Endothelial cell (in vitro differentiated cells): ENCODE data around the gene SLC23A3. TPM values are rescaled to one million over a fixed set of nuclear protein-coding genes. Genes with fewer than 3 reads are reported as not detected.

ENCODE experiments used
- DNase-seq: peaks from one replicate; pipeline ENCODE4 v3.0.0; 2021; ENCODE audit warnings: low spot score
- H3K27ac Mint-ChIP-seq: one replicate; pipeline ENCODE4 v1.8.0; 2021; ENCODE audit warnings: mixed read lengths, inconsistent platforms; ENCODE audit not compliant: unreplicated experiment
- H3K27me3 Mint-ChIP-seq: one replicate; pipeline ENCODE4 v1.8.0; 2021; ENCODE audit warnings: mild to moderate bottlenecking, moderate library complexity, mixed read lengths, inconsistent platforms; ENCODE audit not compliant: unreplicated experiment
- H3K36me3 Mint-ChIP-seq: one replicate; pipeline ENCODE4 v1.8.0; 2021; ENCODE audit warnings: mild to moderate bottlenecking, low read depth, mixed read lengths, inconsistent platforms; ENCODE audit not compliant: unreplicated experiment
- H3K4me1 Mint-ChIP-seq: one replicate; pipeline ENCODE4 v1.8.0; 2021; ENCODE audit warnings: mild to moderate bottlenecking, mixed read lengths, inconsistent platforms; ENCODE audit not compliant: unreplicated experiment
- H3K4me3 Mint-ChIP-seq: one replicate; pipeline ENCODE4 v1.8.0; 2021; ENCODE audit warnings: mild to moderate bottlenecking, mixed read lengths, inconsistent platforms; ENCODE audit not compliant: unreplicated experiment
- H3K9me3 Mint-ChIP-seq: one replicate; pipeline ENCODE4 v1.8.0; 2021; ENCODE audit warnings: mixed read lengths, inconsistent platforms; ENCODE audit not compliant: unreplicated experiment
- CTCF ChIP-seq: fragments of 200-600 bp; sonication (generic); IDR thresholded peaks from one replicate; pipeline ENCODE4 v1.5.0; 2021; ENCODE audit warnings: antibody characterized with exemption; ENCODE audit not compliant: unreplicated experiment
- total RNA-seq: library from RNA; stranded (reverse); fragmentation: NEBNext Ultra II Directional; extraction: Animal tissue kit (Norgen Biotek cat#: 25700); gene quantifications from one replicate; pipeline ENCODE4 v1.2.1, GENCODE V29; 2021; ENCODE audit not compliant: unreplicated experiment

SLC23A3 gene
- total RNA-seq, 1 donor from 2014 or later = 1.7 TPM

GRCh38 chr2:219175486-219175885, 5.7 kb upstream of the SLC23A3 start:
- DNase-seq = no peak
- Mint-ChIP-seq H3K4me3 (no peak overlapping the region), H3K4me1 (peaks cover 38% of the 10 kb centered on the region), H3K27me3 (peaks cover 22% of the 10 kb centered on the region), H3K36me3 (peaks cover 40% of the 10 kb centered on the region), H3K27ac (peak overlapping the region; percentile 36), H3K9me3 (no peaks in the 10 kb centered on the region)
- no peak for TF ChIP-seq CTCF

- no peak overlapping the region for H3K27ac Mint-ChIP-seq
- H3K4me3 Mint-ChIP-seq = peak overlapping the region; percentile 80
- no peak for TF ChIP-seq CTCF
- no peaks in the 10 kb centered on the region for H3K9me3 Mint-ChIP-seq
- H3K27me3 Mint-ChIP-seq = peaks cover 22% of the 10 kb centered on the region
- no peak for DNase-seq
- H3K36me3 Mint-ChIP-seq = peaks cover 40% of the 10 kb centered on the region
- H3K4me1 Mint-ChIP-seq = peaks cover 38% of the 10 kb centered on the region
Measured at GRCh38 chr2:219174801-219175200, 5.0 kb upstream of the SLC23A3 start.

- TF ChIP-seq CTCF = no peak
- Mint-ChIP-seq H3K4me3 (peak overlapping the region; percentile 80), H3K4me1 (peaks cover 35% of the 10 kb centered on the region)
Measured at GRCh38 chr2:219174146-219174545, 4.3 kb upstream of the SLC23A3 start.

GRCh38 chr2:219173176-219173575, 3.3 kb upstream of the SLC23A3 start:
- Mint-ChIP-seq H3K27me3 (peaks cover 16% of the 10 kb centered on the region), H3K27ac (no peak overlapping the region)
- TF ChIP-seq CTCF = no peak

More at GRCh38 chr2:219174146-219174545, 4.3 kb upstream of the SLC23A3 start:
- Mint-ChIP-seq H3K9me3 (no peaks in the 10 kb centered on the region), H3K27ac (peak overlapping the region; percentile 13), H3K36me3 (peaks cover 36% of the 10 kb centered on the region), H3K27me3 (peaks cover 20% of the 10 kb centered on the region)
- no peak for DNase-seq

DNA sequence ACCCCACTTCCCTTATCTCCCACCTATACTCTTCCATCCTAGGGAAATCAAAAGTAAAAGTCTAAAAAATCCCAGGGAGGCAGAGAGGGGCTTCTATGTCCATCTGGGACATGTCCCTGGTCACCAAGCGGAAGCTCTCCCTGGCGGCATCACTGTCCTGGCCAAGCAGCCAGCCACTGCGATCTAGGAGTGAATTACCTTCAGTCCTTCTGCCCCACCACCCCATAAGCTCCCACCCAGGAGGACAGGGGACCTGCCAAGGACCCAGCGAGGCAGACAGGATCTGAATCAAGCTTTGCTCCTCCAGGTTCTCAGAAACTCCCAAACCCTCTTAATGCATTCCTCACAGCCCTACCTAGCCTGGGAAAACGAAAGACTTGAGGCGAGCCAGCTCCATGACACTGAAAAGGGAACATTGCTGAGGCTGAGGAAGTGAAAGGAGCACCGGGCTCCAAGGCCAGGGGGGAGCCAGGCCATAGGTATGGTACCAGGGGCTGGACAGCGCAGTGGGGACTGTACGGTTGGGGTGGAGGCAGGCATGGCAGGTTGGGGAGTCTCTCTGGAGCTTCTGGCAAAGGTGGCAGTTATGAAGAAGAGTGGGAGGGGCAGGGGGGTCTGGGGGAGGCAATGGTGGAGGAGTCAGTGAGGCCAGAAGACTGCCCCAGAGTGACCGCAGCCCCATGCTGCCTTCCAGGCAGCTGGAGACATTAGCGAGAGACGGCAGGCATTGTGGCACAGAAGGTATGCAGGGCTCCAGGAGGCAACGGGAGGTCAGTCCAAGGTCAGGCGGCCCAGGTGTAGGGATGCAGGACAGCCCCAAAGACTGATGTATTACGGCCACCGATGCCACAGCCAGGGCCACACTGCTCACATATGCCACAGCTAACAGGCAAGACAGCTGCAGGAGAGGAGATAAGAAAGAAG, 2.7 kb upstream of the SLC23A3 start:
- no peak for TF ChIP-seq CTCF
- Mint-ChIP-seq H3K4me3 (no peak overlapping the region), H3K4me1 (peaks cover 31% of the 10 kb centered on the region), H3K27me3 (peaks cover 17% of the 10 kb centered on the region), H3K27ac (peak overlapping the region; percentile 36), H3K36me3 (peaks cover 35% of the 10 kb centered on the region), H3K9me3 (no peaks in the 10 kb centered on the region)
- no peak for DNase-seq

More at GRCh38 chr2:219173176-219173575, 3.3 kb upstream of the SLC23A3 start:
- no peak overlapping the region for H3K4me3 Mint-ChIP-seq
- DNase-seq = no peak
- H3K9me3 Mint-ChIP-seq = no peaks in the 10 kb centered on the region
- peaks cover 32% of the 10 kb centered on the region for H3K36me3 Mint-ChIP-seq
- H3K4me1 Mint-ChIP-seq = peaks cover 31% of the 10 kb centered on the region
